HepG2 (cell line): Measurements from ENCODE around the gene RECQL5. TPM values are rescaled to one million over a fixed set of nuclear protein-coding genes. Genes with fewer than 3 reads are reported as not detected.

ENCODE experiments used
- ATF3 ChIP-seq: sonication (generic); formaldehyde crosslinking; IDR thresholded peaks from 2 replicates; pipeline ENCODE4 v1.4.0; 2020; ENCODE audit warnings: missing genetic modification reagents
- CSRNP2 ChIP-seq: sonication (generic); formaldehyde crosslinking; conservative IDR thresholded peaks from 2 replicates; pipeline ENCODE4 v1.8.0; 2022; ENCODE audit warnings: low read depth, missing genetic modification reagents
- FOXA1 ChIP-seq, 2 experiments: fragments of 450-650 bp in 1 of 2; sonication (generic) in 1 of 2; formaldehyde crosslinking in 1 of 2; IDR thresholded peaks; 2 replicates each; pipeline versions ENCODE4 v1.4.0 to v1.6.1; 2016 to 2020; ENCODE audit warnings: missing genetic modification reagents in 1 of 2
- FOXM1 ChIP-seq: sonication (generic); formaldehyde crosslinking; IDR thresholded peaks from 2 replicates; pipeline ENCODE4 v1.5.0; 2020; ENCODE audit warnings: missing genetic modification reagents
- FOXO1 ChIP-seq: sonication (generic); formaldehyde crosslinking; IDR thresholded peaks from 2 replicates; pipeline ENCODE4 v1.4.0; 2020; ENCODE audit warnings: missing genetic modification reagents
- GABPB1 ChIP-seq: IDR thresholded peaks from 2 replicates; pipeline ENCODE4 v1.6.1; 2016; ENCODE audit warnings: mild to moderate bottlenecking, missing genetic modification reagents, moderate library complexity, missing compliant biosample characterization
- HHEX ChIP-seq: IDR thresholded peaks from 2 replicates; pipeline ENCODE4 v1.6.1; 2016; ENCODE audit warnings: control low read depth
- HMGXB4 ChIP-seq, 2 experiments: sonication (generic) in 1 of 2; formaldehyde crosslinking in 1 of 2; IDR thresholded peaks; 2 replicates each; pipeline versions ENCODE4 v1.4.0 to v1.6.1; 2018 to 2020; ENCODE audit warnings: missing genetic modification reagents in 2 of 2, borderline replicate concordance in 1 of 2, low read depth in 1 of 2, mild to moderate bottlenecking in 1 of 2, missing biosample characterization in 1 of 2
- HOXA7 ChIP-seq: sonication (generic); formaldehyde crosslinking; IDR thresholded peaks from 2 replicates; pipeline ENCODE4 v1.8.1; 2022; ENCODE audit warnings: mild to moderate bottlenecking, missing genetic modification reagents, moderate library complexity
- JUNB ChIP-seq: sonication (generic); formaldehyde crosslinking; IDR thresholded peaks from 2 replicates; pipeline ENCODE4 v1.8.0; 2022; ENCODE audit warnings: missing genetic modification reagents, mild to moderate bottlenecking, borderline replicate concordance
- KDM2A ChIP-seq: sonication (generic); formaldehyde crosslinking; IDR thresholded peaks from 2 replicates; pipeline ENCODE4 v1.4.0; 2020; ENCODE audit warnings: low read depth, missing genetic modification reagents, borderline replicate concordance
- NR0B2 ChIP-seq: sonication (generic); formaldehyde crosslinking; IDR thresholded peaks from 2 replicates; pipeline ENCODE4 v1.4.0; 2020; ENCODE audit warnings: mild to moderate bottlenecking, missing genetic modification reagents
- PBX3 ChIP-seq: sonication (generic); formaldehyde crosslinking; IDR thresholded peaks from 2 replicates; pipeline ENCODE4 v1.8.1; 2023; ENCODE audit warnings: missing genetic modification reagents, inconsistent platforms, borderline replicate concordance
- PLSCR1 ChIP-seq: sonication (generic); formaldehyde crosslinking; IDR thresholded peaks from 2 replicates; pipeline ENCODE4 v1.5.0; 2020; ENCODE audit warnings: missing genetic modification reagents, mild to moderate bottlenecking, borderline replicate concordance
- SMC3 ChIP-seq: IDR thresholded peaks from 2 replicates; pipeline ENCODE4 v1.6.1; 2011; ENCODE audit warnings: low read length, improper control_type of control experiment
- SP140L ChIP-seq: sonication (generic); formaldehyde crosslinking; IDR thresholded peaks from 2 replicates; pipeline ENCODE4 v1.4.0; 2020; ENCODE audit warnings: missing genetic modification reagents, borderline replicate concordance
- ZNF225 ChIP-seq: sonication (generic); formaldehyde crosslinking; IDR thresholded peaks from 2 replicates; pipeline ENCODE4 v1.4.0; 2020; ENCODE audit warnings: mild to moderate bottlenecking, missing genetic modification reagents
- ZNF256 ChIP-seq: sonication (generic); formaldehyde crosslinking; conservative IDR thresholded peaks from 2 replicates; pipeline ENCODE4 v1.4.0; 2020; ENCODE audit warnings: missing genetic modification reagents
- ZNF414 ChIP-seq: sonication (generic); formaldehyde crosslinking; IDR thresholded peaks from 2 replicates; pipeline ENCODE4 v1.5.0; 2020; ENCODE audit warnings: missing genetic modification reagents
- ZNF546 ChIP-seq: sonication (generic); formaldehyde crosslinking; conservative IDR thresholded peaks from 2 replicates; pipeline ENCODE4 v1.8.1; 2023; ENCODE audit warnings: mild to moderate bottlenecking, missing genetic modification reagents
- ZNF883 ChIP-seq: sonication (generic); formaldehyde crosslinking; IDR thresholded peaks from 2 replicates; pipeline ENCODE4 v1.5.1; 2020; ENCODE audit warnings: mild to moderate bottlenecking, missing genetic modification reagents; ENCODE audit errors: not compliant biosample characterization
- polyA plus RNA-seq, 8 experiments: library from polyadenylated mRNA; depleted of rRNA in 3 of 8; stranded (reverse) in 7 of 8; unstranded in 1 of 8; fragments of >200 nt; fragmentation: Illumina TruSeq in 4 of 8; extraction: Trizol in 4 of 8; gene quantifications; 2 replicates each; pipeline versions ENCODE4 v1.2.1 to v1.2.3, GENCODE V29; 2011 to 2016; ENCODE audit warnings: low read depth in 4 of 8, missing spikeins in 1 of 8, mixed read lengths in 1 of 8; ENCODE audit not compliant: insufficient read depth in 1 of 8
- total RNA-seq, 5 experiments: library from RNA; depleted of rRNA; stranded (reverse); fragments of >200 nt; fragmentation: Illumina TruSeq; extraction: Trizol; gene quantifications; 2 replicates each; pipeline ENCODE4 v1.2.3, GENCODE V29; 2016; ENCODE audit warnings: low read depth in 1 of 5

RECQL5 gene
- total and polyA plus RNA-seq, 2 of the 13 experiments (the other 11 are each of a cell fraction or from before 2014, with no cell fraction given) = 27.7 to 32.0 TPM

- TF ChIP-seq HMGXB4 (CRISPR knock-in tag; IDR thresholded peaks at IDR 0.05; ENCODE audit: borderline replicate concordance in 1 of 2, low read depth in 1 of 2) = peak; percentile 29 to 87; a peak in 2 of 4 replicates
- TF ChIP-seq NR0B2 (CRISPR knock-in tag) = no peak
- TF ChIP-seq FOXO1 (CRISPR knock-in tag) = no peak
- no peak for TF ChIP-seq FOXA1 (IDR thresholded peaks at IDR 0.05)
- 0 out of 2 replicates have a peak, but pooled peaks have one; percentile 24 for TF ChIP-seq FOXA1 (CRISPR knock-in tag; IDR thresholded peaks at IDR 0.05)
- TF ChIP-seq GABPB1 (CRISPR knock-in tag) = peak; percentile 39
- no peak for TF ChIP-seq HHEX (CRISPR knock-in tag)
- peak; percentile 75 for TF ChIP-seq ZNF883 (CRISPR knock-in tag)
- no peak for TF ChIP-seq ZNF256 (CRISPR knock-in tag)
- TF ChIP-seq JUNB = peak; percentile 56; the same call in 1 of the 2 replicates
- TF ChIP-seq PBX3 = no peak
- TF ChIP-seq ZNF225 = no peak
- TF ChIP-seq ZNF546 (CRISPR knock-in tag) = no peak
- no peak for TF ChIP-seq PLSCR1 (CRISPR knock-in tag)
- no peak for TF ChIP-seq CSRNP2 (CRISPR knock-in tag)
- 0 out of 2 replicates have a peak, but pooled peaks have one; percentile 39 for TF ChIP-seq HOXA7 (CRISPR knock-in tag)
- peak; percentile 83 for TF ChIP-seq SMC3
- peak; percentile 34; the same call in 1 of the 2 replicates for TF ChIP-seq ATF3 (CRISPR knock-in tag)
- TF ChIP-seq ZNF414 (CRISPR knock-in tag) = no peak
- no peak for TF ChIP-seq SP140L
- TF ChIP-seq KDM2A (CRISPR knock-in tag) = peak; percentile 62
- TF ChIP-seq FOXM1 = no peak
Measured at GRCh38 chr17:75601057-75601987, 65.6 kb downstream of the RECQL5 start (continued).
